Measurements from ENCODE around the gene CLIP4.
"Not testable (repeated sequence)": the region's sequence is repeated elsewhere in the genome, so short reads cannot be mapped to it uniquely, and the experiment has no call there.

CLIP4 gene

DNA sequence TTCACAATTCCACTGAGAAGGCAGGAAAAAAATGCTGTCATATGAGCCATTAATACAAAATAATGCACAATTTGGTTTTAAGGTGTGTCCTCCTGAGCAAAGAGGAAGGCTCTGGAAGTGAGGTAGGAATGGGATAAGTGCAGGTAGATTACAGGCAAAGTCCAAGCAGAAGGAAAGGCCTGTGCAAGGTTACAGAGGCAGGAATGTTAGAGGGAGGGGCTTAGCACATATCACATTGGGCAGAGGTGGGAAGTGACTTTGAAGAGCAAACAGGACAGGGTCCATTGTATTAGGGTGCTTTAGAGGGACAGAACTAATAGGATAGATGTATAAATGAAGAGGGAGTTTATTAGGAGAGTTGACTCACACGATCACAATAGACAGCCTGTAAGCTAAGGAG, 14.7 kb upstream of the CLIP4 start:
- no peak for DNase-seq (ENCODE audit: low read depth in 1 of 2, low spot score in 1 of 2)

DNA sequence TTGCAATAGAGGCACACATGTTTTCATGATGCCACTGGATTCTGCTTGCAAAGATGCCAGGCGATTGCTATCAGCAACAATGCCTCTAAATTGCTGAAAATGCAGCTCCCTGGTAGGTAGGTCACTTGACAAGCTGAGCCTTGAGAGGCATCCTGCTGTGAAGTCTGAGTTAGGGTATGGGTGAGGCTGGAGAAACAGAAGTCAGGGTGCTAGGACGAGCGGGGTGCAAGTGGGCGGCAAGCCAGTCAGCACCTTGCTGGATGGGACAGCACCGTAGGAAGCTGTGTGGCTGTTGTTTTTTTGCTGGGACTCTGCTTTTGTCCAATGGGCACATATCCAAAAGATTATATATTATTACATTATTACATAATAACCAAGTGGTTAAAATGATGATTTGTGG, 10.5 kb upstream of the CLIP4 start:
- DNase-seq (ENCODE audit: low read depth in 1 of 2, low spot score in 1 of 2), result no peak

DNA sequence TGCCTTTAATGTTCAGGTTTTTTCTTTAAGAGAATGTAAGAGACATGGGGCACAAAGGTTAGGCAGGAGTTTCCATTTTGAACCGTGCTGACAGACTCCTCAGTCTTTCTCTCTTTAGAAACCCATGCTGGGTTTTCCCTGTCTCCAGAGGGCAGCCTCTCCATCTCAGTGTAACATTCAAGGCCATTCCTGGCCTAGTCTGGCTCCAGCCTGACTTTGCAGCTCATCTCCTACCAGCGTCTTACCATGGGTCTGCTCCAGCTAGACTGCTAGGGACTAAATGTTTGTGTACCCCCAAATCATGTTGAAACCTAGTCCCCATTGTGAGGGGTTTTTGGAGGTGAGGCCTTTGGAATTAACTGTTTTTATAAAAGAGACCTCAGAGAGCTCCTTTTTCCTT, 9.8 kb upstream of the CLIP4 start:
- no peak for DNase-seq (ENCODE audit: low read depth in 1 of 2, low spot score in 1 of 2)

DNA sequence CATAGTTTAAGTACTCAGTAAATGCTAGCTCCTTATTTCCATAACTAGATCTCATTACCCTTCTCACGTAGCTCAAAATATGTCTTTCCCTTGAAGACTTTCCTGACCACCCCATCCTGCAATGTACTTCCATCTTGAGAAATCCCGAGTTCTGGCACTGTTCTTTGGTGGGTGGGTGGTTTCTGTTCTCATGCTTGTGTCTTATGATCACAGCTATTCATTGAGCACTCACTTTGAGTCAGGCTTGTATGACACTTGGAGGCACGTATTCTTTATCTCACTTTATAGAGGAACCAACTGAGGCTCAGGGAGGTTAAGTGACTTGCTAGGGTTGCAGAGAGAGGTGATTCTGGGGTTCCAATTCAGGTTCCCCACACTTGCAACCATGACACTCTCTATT, 9.0 kb upstream of the CLIP4 start:
- DNase-seq (ENCODE audit: low read depth in 1 of 2, low spot score in 1 of 2), result no peak

DNA sequence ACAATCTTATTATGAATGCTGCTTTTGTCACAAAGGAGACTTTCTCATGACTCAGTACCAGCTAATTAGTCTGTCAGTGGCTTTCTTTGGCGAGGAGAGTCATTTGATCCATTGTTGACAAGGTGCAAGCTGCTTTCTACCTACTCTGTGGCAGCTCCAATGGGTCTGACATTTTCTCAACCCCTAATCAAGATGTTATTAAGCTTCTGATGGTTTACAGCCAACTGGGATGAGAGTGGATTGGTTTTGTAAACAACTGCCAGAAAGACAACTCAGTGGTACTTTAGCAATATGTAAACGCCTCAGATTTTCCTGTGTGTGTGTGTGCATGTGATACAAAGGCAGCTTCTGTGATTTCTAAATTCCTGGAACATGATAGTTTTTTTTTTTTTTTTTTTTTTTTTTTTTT, 8.2 kb upstream of the CLIP4 start:
- no peak for DNase-seq (ENCODE audit: low read depth in 1 of 2, low spot score in 1 of 2)

DNA sequence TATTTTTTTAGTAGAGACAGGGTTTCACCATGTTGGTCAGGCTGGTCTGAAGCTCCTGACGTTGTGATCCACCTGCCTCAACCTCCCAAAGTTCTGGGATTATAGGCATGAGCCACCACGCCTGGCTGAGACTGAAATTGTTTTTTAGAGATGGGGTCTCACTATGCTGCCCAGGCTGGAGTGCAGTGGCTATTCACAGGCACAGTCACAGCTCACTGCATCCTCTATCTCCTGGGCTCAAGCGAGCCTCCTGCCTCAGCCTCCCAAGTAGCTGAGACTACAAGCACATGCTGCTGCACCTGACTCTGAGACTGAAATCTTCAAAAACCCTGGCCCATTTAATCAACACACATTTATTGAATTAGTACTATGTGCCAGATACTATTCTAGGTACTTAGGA, 7.7 kb upstream of the CLIP4 start:
- not testable (repeated sequence) for DNase-seq (ENCODE audit: low read depth in 1 of 2, low spot score in 1 of 2)

DNA sequence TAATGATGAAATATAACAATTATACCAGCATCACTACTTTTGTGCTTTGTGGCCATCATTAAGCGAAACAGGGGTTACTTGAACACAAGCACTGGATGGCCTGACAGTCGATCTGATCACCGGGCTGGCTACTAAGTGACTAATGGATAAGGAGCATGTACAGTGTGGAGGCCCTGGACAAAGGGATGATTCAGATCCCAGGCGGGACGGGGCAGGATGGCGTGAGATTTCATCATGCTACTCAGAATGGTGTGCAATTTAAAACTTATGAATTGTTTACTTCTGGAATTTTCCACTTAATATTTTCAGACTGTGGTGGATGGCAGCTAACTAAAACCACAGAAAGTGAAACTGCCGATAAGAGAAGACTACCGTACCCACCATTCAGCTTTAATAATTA, 7.0 kb upstream of the CLIP4 start:
- no peak for DNase-seq (ENCODE audit: low read depth in 1 of 2, low spot score in 1 of 2)

DNA sequence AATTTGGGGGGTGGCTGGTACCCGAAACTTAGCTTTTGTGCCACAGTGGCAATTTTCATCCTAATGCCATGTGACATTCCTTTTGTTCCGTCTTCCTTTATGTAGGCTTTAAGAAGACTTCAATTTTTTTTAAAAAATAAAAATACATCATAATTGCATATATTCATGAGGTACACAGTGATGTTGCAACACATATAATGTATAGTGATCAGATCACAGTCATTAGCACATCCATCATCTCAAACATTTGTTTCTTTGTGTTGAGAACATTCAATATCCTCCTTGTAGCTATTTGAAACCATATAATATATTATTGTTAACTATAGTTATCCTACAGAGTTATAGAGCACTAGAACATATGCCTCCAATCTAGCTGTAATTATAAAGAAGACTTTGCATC, 6.0 kb upstream of the CLIP4 start:
- DNase-seq (ENCODE audit: low read depth in 1 of 2, low spot score in 1 of 2), result no peak

DNA sequence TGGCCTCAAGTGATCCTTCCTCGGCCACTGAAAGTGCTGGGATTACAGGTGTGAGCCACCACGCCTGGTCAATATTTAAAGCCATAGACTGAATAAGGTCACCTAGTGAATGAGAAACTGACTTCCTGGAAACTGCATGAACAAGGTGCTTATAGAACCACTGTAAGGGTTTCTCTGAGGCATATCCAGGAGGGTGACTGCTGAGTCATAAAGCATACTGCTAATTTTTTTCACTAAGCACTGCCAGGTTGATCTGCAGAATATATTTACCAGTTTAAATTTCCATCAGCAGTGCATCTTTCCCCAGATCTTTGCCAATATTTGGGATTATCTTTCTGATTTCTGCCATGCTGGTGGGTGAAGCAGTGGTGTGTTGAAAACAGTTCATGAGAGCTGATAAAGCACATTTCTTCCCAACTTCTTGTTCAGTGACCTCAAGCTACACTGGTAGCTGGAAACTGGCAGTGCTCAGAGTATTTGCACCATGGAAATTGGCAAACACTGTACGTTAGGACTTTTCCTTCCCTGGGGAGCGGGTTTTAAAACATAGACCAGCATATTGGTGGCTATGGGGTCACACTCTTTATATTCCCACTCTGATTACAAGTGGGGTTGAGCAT, 4.2 kb upstream of the CLIP4 start:
- no peak for DNase-seq (ENCODE audit: low read depth in 1 of 2, low spot score in 1 of 2)

DNA sequence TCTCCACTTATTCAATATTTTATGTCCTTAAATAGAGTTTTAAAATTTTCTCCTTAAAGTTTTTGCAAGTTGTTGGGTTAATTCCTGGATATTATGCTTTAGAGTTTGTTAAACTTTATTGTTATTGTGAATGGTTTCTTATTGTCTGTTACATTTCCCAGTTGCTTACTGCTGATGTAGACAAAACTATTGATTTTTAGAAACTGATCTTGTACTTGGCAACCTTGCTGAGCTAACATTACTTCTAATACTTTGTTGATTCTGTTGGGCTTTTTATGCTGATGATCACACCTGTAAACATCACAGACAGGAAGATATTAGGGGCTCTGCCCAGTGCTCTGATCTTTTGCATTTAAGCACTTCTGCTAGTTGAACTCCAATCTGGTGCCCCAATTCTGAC, 2.8 kb upstream of the CLIP4 start:
- DNase-seq (ENCODE audit: low read depth in 1 of 2, low spot score in 1 of 2), result no peak

DNA sequence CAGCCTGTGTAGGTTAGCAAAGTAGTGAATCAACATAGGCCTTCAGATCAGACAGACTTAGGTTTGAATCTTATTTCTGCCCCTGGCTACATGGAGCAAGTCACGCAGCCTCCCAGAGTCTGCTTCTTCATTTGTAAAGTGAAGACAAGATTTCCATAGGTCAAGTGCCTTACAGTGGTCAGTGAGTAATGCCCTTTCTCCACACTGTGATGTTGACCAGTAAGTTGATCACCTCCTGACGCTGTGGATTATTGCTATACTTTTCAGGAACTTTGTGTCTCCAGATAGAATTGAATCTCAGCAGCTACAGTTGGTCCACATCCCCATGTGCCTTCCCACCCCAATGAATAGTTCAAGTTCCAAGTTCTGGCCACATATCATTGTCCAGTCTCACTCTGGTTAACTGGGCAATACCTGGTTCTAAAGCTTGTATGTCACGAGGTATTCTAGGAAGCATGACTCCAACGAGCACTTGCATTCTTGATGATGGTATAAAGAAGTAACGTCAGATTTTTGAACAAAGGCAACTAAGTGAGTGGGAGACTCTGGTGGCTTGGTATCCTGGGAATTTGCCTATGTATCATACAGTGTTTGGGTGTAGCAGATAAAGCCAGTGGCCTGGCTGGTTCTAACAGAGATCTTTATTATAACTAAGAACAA, 2.1 kb upstream of the CLIP4 start:
- DNase-seq (ENCODE audit: low read depth in 1 of 2, low spot score in 1 of 2), result no peak

DNA sequence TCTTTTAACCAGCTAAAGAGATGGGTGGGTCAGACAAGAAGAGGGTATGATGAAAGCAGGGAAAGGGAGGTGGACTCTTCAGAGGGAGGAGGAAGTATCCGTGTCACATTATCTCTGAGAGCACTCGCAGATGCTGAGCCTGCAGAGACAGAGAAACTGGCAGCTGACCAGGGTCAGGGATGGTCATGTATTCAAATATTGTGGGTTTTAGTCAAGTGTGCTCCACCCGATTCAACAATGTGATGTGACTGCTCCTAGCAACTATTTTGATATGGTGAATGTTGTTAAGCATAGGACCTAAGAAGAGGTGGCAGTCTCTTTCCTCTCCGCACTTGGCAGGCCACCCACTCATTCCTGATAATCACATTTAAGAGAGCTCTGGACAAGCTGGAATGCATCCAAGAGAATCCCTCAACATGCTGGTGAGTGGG, 1.3 kb upstream of the CLIP4 start:
- DNase-seq (ENCODE audit: low read depth in 1 of 2, low spot score in 1 of 2), result no peak

DNA sequence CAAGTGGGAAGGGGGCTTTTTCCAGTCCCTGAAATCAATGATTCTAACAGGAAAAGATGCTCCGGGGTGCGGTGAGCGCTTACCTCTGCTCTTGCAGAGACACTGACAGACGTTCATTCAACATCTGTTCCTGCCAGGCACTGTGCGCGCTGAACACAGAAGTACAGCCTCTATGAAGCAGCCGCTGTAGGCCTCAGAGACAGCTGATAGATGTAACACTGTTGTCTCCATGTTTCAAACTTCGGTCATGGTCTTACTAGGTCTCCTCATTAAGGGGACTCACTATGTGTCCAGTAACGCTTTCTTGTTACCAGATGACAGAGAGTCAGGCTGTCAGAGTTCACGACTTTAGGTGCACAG, 649 bp upstream of the CLIP4 start:
- DNase-seq (ENCODE audit: low read depth in 1 of 2, low spot score in 1 of 2), result no peak

DNA sequence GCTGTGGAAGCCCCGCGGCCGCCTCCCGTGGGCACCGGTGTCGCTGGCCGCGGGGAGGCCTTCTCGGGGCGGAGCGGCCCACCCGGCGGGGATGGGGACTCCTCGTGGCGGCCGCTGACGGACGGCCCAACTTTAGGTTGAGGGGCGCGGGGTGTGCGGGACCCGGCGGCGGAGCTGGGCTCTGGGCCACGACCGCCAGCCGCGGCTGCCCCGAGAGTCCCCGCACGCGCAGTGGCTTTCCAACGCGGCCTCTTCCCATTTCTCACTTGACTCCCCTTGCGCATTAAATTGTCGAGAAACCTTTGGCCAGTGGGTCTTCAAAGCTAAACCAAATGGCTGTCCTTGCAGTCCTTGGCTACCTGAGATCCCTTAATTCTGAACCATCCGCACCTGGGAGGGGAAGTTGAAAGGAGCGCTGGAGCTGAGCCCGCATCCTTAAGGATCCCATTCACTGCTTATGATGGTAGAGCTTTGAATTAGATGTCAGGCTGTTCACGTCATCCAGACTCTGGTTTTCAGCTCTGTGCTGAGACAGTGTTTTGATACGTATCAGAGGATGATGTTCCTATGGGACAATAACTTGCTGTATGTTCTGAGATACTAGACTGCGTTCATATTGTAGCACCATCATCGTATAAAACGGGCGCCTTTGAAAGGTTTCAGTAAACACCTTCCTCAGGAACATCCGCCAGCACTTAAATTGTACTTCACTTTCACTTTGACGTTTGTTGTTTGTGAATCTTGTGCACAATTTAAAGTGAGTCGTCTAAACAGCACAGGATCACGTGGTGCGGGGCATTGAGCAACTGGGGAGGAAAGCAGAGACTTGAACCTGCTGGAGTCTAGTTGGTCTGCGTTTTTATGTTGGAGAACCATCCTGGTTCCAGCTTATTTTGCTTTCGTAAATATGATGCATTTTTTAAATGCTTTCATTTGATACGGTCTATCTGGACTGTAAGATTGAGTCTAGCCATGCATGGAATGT, 874 bp downstream of the CLIP4 start:
- peak; percentile 15 to 38 for DNase-seq (ENCODE audit: low read depth in 1 of 2, low spot score in 1 of 2)

DNA sequence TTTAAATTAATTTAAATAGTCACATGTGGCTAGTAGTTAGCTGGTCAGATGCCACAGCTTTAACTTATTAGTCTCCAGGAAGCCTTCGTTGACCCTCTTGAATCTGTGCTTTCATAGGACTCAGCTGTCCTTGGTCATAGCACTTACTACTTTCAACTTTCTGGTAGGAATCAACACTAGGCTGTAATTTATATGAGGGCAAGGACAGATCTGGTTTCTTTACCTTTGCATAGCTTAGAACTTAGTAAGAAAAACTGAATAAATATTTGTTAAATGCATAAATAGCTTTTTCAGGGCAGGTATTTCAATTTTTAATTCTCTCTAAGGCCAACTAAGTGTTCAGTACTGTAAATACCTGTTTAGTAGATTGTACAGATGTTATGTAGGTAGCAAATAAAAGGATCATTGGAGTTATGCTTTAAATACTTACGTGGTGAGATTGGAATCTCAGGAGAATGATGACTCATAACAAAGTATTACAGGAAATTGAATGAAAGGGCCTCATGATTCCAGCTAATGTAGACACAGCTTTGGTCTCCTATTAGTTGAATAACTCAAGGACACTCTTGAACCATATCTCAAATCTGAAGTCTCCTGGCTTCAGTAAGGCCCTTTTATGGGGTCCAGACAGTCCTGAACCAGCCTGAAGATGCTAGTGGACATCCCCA, 2.6 kb downstream of the CLIP4 start:
- DNase-seq (ENCODE audit: low read depth in 1 of 2, low spot score in 1 of 2), result no peak

DNA sequence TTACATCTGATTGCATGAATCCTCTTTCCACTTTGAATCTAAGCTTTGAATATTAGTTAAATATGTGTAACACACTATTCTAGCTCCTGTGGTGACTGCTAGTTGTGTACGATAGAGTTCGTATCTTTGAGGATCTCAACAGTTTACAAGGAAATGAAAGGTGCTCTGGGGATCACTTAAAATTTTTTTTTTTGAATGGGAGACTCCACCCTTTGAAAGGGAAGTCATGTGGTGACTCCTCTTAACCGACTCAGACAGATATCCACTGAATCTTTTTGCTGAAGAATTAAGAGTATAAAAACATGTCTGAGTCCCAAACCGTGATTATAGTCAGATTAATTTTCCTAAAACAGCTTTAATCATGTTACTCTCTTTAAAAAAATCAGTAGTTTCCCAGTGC, 4.0 kb downstream of the CLIP4 start:
- no peak for DNase-seq (ENCODE audit: low read depth in 1 of 2, low spot score in 1 of 2)

DNA sequence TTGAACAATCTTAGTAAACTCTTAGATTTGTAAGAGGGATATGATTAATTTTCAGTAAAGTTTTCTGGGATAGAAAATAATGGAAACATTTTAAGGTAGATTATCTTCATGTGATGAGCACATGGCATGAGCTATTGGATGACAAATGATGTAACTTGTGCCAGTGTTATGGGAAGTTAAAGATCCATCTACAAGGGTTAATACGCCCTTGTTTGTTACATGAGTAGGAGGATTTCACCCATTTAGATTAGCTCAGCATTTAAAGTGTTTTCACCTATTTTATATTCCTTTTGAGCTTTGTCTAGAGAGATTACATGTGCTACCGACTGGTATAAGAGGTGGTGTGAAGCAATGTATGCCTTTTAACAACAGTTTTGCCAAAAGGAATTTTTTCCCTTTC, 5.6 kb downstream of the CLIP4 start:
- no peak for DNase-seq (ENCODE audit: low read depth in 1 of 2, low spot score in 1 of 2)

DNA sequence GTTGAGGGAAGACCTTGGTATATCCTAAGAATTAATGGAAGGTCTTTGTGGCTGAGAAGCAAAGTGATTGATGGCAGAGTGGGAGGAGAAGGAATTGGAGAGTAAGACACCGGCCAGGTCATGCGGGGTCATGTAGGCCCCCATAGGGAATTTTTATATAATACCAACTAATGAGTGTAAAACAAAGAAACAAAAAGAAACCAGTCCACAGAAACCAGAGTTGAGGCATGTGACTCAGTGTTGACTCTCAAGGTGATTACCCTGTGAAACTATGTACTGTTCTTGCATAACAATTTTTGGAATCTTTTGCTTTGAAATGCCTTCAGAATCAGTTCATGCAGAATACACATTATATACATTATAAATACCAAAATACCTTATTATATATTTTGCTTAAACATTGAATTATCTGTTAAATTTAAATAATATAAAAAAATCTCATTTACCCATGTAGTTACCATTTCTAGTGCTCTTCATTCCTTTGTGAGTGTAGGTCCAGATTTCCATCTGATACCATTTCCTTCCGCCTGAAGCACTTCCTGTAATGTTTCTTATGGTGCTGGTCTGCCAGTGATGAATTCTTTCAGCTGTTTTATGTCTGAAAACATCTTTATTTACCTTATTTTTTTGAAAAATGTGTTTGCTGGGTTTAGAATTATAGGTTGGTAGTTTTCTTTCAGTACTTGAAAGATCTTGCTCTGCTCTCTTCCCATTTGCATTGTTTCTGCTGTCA, 8.6 kb downstream of the CLIP4 start:
- DNase-seq (ENCODE audit: low read depth in 1 of 2, low spot score in 1 of 2), result no peak

DNA sequence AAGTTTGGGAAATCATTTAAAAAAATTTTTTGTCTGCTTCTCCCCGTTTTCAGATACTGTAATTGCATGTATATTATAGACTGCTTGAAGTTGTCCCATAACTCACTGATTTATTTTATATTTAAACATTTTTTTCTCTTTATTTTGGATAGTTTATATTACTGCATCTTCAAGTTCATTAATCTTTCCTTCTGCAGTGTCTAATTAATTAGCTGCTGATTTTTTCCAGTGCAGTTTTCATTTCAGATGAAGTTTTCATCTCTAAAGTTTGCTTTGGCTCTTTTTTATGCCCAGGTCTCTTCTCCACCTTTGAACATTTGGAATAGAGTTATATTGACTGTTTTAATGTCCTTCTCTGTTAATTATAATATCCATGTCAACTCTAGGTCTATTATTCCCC, 9.3 kb downstream of the CLIP4 start:
- DNase-seq (ENCODE audit: low read depth in 1 of 2, low spot score in 1 of 2), result no peak

DNA sequence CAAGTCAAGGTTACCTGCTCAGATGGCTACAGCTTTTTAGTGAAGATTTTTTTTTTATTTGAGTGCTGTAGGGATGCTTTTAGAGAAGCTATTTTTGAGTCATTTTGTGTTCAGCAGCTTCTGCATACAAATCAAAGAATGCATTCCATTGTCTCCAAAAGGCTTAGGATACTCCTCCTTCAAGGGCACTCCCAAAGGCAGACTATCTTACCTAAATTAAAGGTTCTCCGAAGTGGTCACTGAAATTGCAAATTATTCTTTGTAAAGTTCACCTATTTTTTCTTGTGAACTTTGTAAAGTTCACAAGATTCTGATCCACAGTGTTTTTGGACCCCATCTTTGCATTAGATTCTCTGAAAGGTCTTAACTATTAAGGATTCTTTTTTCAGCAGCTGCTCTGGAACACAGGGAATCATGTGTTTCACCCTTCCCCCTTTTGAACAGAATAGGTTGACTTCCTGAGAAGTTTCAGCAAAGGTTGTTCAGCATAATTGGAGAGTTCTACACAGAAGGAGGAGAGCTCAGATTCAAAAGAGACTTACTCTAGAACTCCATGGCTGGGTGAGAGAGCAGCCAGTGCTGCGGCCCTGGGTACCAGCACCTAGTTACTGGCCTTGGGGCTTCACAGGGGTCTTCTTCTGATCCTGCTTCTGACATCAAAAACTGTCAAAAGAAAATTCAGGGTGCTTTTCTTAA, 14.5 kb downstream of the CLIP4 start:
- DNase-seq (ENCODE audit: low read depth in 1 of 2, low spot score in 1 of 2), result no peak
